Activated CD8-positive, alpha-beta T cell treated with anti-CD3 and anti-CD28 coated beads for 36 hours (primary cell): ENCODE measurements around the gene CCDC13. TPM values are rescaled to one million over a fixed set of nuclear protein-coding genes. Genes with fewer than 3 reads are reported as not detected.

Experiments used
- ATAC-seq: fragments of 200-7000 bp; cut with Tn5 transposase; one replicate; pipeline ENCODE4 v1.10.0; 2021; ENCODE audit warnings: mild to moderate bottlenecking, moderate library complexity
- CTCF ChIA-PET: fragments of 350-600 bp; sonication (Branson Sonifier 250); formaldehyde crosslinking; loops from one replicate; lab custom pipeline; 2021; ENCODE audit warnings: antibody characterized with exemption; lab: Charles Lee
- POLR2A ChIA-PET: fragments of 350-600 bp; sonication (Branson Sonifier 250); formaldehyde crosslinking; loops from one replicate; lab custom pipeline; 2021; ENCODE audit warnings: antibody characterized with exemption; lab: Charles Lee
- DNase-seq: peaks from one replicate; pipeline ENCODE4 v3.0.0-alpha.2; 2020
- H3K27ac Mint-ChIP-seq: one replicate; pipeline ENCODE4 v1.8.0; 2021; ENCODE audit warnings: mild to moderate bottlenecking, mixed read lengths
- H3K27me3 Mint-ChIP-seq: one replicate; pipeline ENCODE4 v1.8.0; 2021; ENCODE audit warnings: mixed read lengths
- H3K36me3 Mint-ChIP-seq: one replicate; pipeline ENCODE4 v1.8.0; 2021; ENCODE audit warnings: low read depth, mixed read lengths
- H3K4me1 Mint-ChIP-seq: one replicate; pipeline ENCODE4 v1.8.0; 2021; ENCODE audit warnings: low read depth, mixed read lengths
- H3K4me3 Mint-ChIP-seq: one replicate; pipeline ENCODE4 v1.8.0; 2021; ENCODE audit warnings: mild to moderate bottlenecking, moderate library complexity, mixed read lengths
- H3K9me3 Mint-ChIP-seq: one replicate; pipeline ENCODE4 v1.8.0; 2021; ENCODE audit warnings: mixed read lengths
- CTCF ChIP-seq: fragments of 200-600 bp; IDR thresholded peaks from one replicate; pipeline ENCODE4 v1.8.0; 2022; ENCODE audit warnings: antibody characterized with exemption, mild to moderate bottlenecking
- intact Hi-C: fragments of 100-400 bp; cut with micrococcal nuclease; formaldehyde crosslinking; loops from one replicate; pipeline ENCODE4 v1.10.0; 2022
- total RNA-seq, 2 experiments: library from RNA; stranded (reverse); gene quantifications; one replicate each; pipeline ENCODE4 v1.2.3, GENCODE V29; 2021

CCDC13 gene
- total RNA-seq, 2 experiments from 2014 or later, result 0.29 TPM; not detected in 1

- H3K27me3 Mint-ChIP-seq, result peaks cover 7% of the 10 kb centered on the region
- ChIA-PET CTCF (no interaction called here), POLR2A (no interaction called here)
- no peak for TF ChIP-seq CTCF
- no peak for DNase-seq
- intact Hi-C loops, result no loop called here
- H3K4me1 Mint-ChIP-seq, result no peaks in the 10 kb centered on the region
- H3K27ac Mint-ChIP-seq, result no peak overlapping the region
- H3K9me3 Mint-ChIP-seq, result no peaks in the 10 kb centered on the region
- no peak for ATAC-seq
- H3K36me3 Mint-ChIP-seq, result no peaks in the 10 kb centered on the region
- H3K4me3 Mint-ChIP-seq, result no peak overlapping the region
These were observed 45.0 kb downstream of the CCDC13 start for GRCh38 chr3:42728056-42728455.

- Mint-ChIP-seq H3K4me3 (no peak overlapping the region), H3K36me3 (no peaks in the 10 kb centered on the region), H3K27ac (no peak overlapping the region), H3K27me3 (peaks cover 7% of the 10 kb centered on the region), H3K9me3 (no peaks in the 10 kb centered on the region), H3K4me1 (no peaks in the 10 kb centered on the region)
- DNase-seq, result no peak
- ATAC-seq, result no peak
- intact Hi-C loops, result no loop called here
- ChIA-PET CTCF (no interaction called here), POLR2A (interaction anchor here (0.7 kb wide), 1 partner anchor 90 kb away, joined by 3 read pairs; no protein-coding TSS in a partner anchor)
- TF ChIP-seq CTCF, result no peak
These were observed 47.6 kb downstream of the CCDC13 start for GRCh38 chr3:42725454-42725853.

GRCh38 chr3:42723219-42723618 lies 49.8 kb downstream of the CCDC13 start:
- no peaks in the 10 kb centered on the region for H3K4me1 Mint-ChIP-seq
- H3K27me3 Mint-ChIP-seq, result peaks cover 7% of the 10 kb centered on the region
- H3K4me3 Mint-ChIP-seq, result no peak overlapping the region
- H3K27ac Mint-ChIP-seq, result no peak overlapping the region
- ChIA-PET CTCF (no interaction called here), POLR2A (no interaction called here)
- intact Hi-C loops, result no loop called here
- no peak for TF ChIP-seq CTCF
- H3K9me3 Mint-ChIP-seq, result no peaks in the 10 kb centered on the region
- H3K36me3 Mint-ChIP-seq, result no peaks in the 10 kb centered on the region
- DNase-seq, result no peak
- no peak for ATAC-seq

Other genes with a start within 250 kb of the CCDC13 start
- gene SEC22C, start 191.3 kb downstream of the CCDC13 start, total RNA-seq, result 10 to 100 TPM; 35.0 to 35.7 TPM
- gene SS18L2, start 182.4 kb downstream of the CCDC13 start, total RNA-seq, result 10 to 100 TPM; 56.9 to 59.6 TPM
- gene NKTR, start 172.6 kb downstream of the CCDC13 start, total RNA-seq, result 10 to 100 TPM; 63.4 to 65.9 TPM
- gene ZBTB47, start 119.6 kb downstream of the CCDC13 start, total RNA-seq, result under 1 TPM; 0.43 to 0.45 TPM
- not detected for gene KLHL40, start 87.7 kb downstream of the CCDC13 start, total RNA-seq
- not detected for gene HHATL, start 70.5 kb downstream of the CCDC13 start, total RNA-seq
- 10 to 100 TPM; 58.4 to 60.5 TPM for gene HIGD1A, start 31.2 kb upstream of the CCDC13 start, total RNA-seq
- 1 to 10 TPM; 1.2 to 1.4 TPM for gene ACKR2, start 36.2 kb upstream of the CCDC13 start, total RNA-seq
- gene CYP8B1, start 102.6 kb upstream of the CCDC13 start, total RNA-seq, result not detected
- gene ZNF662, start 132.9 kb upstream of the CCDC13 start, total RNA-seq, result 1 to 10 TPM; 2.1 to 3.2 TPM
- under 1 TPM in 1 of 2 experiments, not detected in 1; 0.11 TPM for gene GASK1A, start 206.1 kb upstream of the CCDC13 start, total RNA-seq